GM10847 (cell line): ENCODE data around the gene SPTLC3.

Experiments used
- POLR2A ChIP-seq: IDR thresholded peaks from 2 replicates; pipeline ENCODE4 v1.6.1; 2011; ENCODE audit not compliant: insufficient read length; ENCODE audit errors: extremely low read depth

The SPTLC3 gene

GRCh38 chr20:12978126-12978394 is 30.7 kb upstream of the SPTLC3 start:
- TF ChIP-seq POLR2A, result no peak

GRCh38 chr20:12978613-12979495 is 29.9 kb upstream of the SPTLC3 start:
- no peak for TF ChIP-seq POLR2A

- TF ChIP-seq POLR2A, result no peak
Observed at GRCh38 chr20:12982098-12982497, 26.7 kb upstream of the SPTLC3 start.

GRCh38 chr20:12984069-12984765 is 24.6 kb upstream of the SPTLC3 start:
- no peak for TF ChIP-seq POLR2A

GRCh38 chr20:12984863-12985262 is 23.9 kb upstream of the SPTLC3 start:
- no peak for TF ChIP-seq POLR2A

GRCh38 chr20:12987261-12987660 is 21.5 kb upstream of the SPTLC3 start:
- TF ChIP-seq POLR2A, result no peak

- TF ChIP-seq POLR2A, result no peak
Observed at GRCh38 chr20:12989586-12990115, 19.1 kb upstream of the SPTLC3 start.

- no peak for TF ChIP-seq POLR2A
Observed at GRCh38 chr20:12997128-12997655, 11.6 kb upstream of the SPTLC3 start.

- TF ChIP-seq POLR2A, result no peak
Observed at GRCh38 chr20:12998046-12998445, 10.7 kb upstream of the SPTLC3 start.

- TF ChIP-seq POLR2A, result no peak
Observed at GRCh38 chr20:12999201-12999600, 9.6 kb upstream of the SPTLC3 start.

GRCh38 chr20:13002251-13002650 is 6.5 kb upstream of the SPTLC3 start:
- TF ChIP-seq POLR2A, result no peak

GRCh38 chr20:13006825-13007224 is 1.9 kb upstream of the SPTLC3 start:
- no peak for TF ChIP-seq POLR2A

- no peak for TF ChIP-seq POLR2A
Observed at GRCh38 chr20:13007596-13007995, 1.2 kb upstream of the SPTLC3 start.

- no peak for TF ChIP-seq POLR2A
Observed at GRCh38 chr20:13009682-13010406, 1.1 kb downstream of the SPTLC3 start.

GRCh38 chr20:13012886-13013285 is 4.1 kb downstream of the SPTLC3 start:
- TF ChIP-seq POLR2A, result no peak

- TF ChIP-seq POLR2A, result no peak
Observed at GRCh38 chr20:13013411-13013810, 4.6 kb downstream of the SPTLC3 start.

GRCh38 chr20:13017235-13017634 is 8.5 kb downstream of the SPTLC3 start:
- TF ChIP-seq POLR2A, result no peak
